GM12865 (cell line): Measurements from ENCODE around the gene ACSM2B.

Experiments
- DNase-seq: peaks from one replicate; pipeline ENCODE4 v3.0.0; 2010; ENCODE audit warnings: low read depth
- H3K4me3 ChIP-seq: 2 replicates; pipeline ENCODE4 v1.5.1; 2011; ENCODE audit warnings: mild to moderate bottlenecking, low read depth, low read length, control low read depth
- TF ChIP-seq, protein P1 (sequence below): IDR thresholded peaks from 2 replicates; pipeline ENCODE4 v1.5.1; 2011; ENCODE audit warnings: low read length, control low read depth, low read depth, inconsistent platforms; ENCODE audit not compliant: insufficient read depth; ENCODE audit errors: missing control alignments

Gene ACSM2B

DNA sequence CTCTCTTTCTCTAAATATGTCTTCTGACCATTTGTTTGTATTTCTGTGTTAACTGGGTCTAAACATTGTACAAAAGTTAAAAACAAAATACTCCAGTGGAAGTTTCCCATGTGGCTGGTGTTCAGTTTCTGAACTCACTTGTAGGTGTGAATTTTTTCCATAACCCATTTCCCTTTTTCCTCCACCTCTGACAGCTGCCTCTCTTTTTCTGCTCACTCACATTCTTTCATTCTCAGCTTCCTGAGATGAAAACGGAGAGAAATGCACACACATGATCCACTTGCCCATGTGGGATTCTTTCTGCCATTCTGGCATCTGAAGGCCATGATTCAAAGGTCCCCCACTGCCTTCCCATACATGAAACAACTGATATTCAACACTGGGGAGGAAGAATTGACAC is 41.1 kb upstream of the ACSM2B start:
- DNase-seq, result no peak
- TF ChIP-seq, protein P1, sequence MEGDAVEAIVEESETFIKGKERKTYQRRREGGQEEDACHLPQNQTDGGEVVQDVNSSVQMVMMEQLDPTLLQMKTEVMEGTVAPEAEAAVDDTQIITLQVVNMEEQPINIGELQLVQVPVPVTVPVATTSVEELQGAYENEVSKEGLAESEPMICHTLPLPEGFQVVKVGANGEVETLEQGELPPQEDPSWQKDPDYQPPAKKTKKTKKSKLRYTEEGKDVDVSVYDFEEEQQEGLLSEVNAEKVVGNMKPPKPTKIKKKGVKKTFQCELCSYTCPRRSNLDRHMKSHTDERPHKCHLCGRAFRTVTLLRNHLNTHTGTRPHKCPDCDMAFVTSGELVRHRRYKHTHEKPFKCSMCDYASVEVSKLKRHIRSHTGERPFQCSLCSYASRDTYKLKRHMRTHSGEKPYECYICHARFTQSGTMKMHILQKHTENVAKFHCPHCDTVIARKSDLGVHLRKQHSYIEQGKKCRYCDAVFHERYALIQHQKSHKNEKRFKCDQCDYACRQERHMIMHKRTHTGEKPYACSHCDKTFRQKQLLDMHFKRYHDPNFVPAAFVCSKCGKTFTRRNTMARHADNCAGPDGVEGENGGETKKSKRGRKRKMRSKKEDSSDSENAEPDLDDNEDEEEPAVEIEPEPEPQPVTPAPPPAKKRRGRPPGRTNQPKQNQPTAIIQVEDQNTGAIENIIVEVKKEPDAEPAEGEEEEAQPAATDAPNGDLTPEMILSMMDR, result no peak

GRCh38 chr16:20614186-20615141 is 38.3 kb upstream of the ACSM2B start:
- TF ChIP-seq, protein P1, result no peak
- no peak overlapping the region for H3K4me3 ChIP-seq
- no peak for DNase-seq

More for the DNA sequence above, 41.1 kb upstream of the ACSM2B start:
- no peak overlapping the region for H3K4me3 ChIP-seq

DNA sequence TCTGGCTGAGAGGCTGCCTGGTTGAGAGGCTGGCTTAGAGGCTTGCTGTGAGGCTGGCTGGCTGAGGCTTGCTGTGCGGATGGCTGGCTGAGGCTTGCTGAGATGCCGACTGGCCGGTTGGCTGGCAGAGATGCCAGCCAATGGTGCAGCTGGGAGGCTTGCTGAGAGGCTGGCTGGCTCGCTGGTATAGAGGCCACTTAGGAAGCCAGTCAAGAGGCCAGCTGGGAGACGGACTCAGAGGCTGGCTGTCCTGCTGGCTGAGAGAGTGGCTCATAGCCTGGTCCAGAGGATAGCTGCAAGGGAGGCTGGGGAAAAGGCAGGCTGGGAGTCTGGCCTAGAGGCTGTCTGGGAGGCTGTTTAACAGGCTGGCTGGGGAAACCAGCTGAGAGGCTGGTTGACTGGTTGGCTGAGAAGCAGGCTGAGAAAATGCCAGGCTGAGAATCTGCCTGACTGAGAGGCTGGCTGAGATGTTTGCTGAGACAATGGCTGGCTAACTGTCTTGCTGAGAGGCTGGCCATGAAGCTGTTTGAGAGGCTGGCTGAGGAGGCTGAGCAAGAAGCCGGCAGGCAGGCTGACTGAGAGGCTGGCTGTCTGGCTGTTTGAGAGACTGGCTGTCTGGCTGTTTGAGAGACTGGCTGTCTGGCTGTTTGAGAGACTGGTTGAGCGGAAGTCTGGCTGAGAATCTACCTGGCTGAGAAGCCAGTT is 37.5 kb upstream of the ACSM2B start:
- no peak for DNase-seq
- H3K4me3 ChIP-seq, result no peak overlapping the region
- TF ChIP-seq, protein P1, result no peak

DNA sequence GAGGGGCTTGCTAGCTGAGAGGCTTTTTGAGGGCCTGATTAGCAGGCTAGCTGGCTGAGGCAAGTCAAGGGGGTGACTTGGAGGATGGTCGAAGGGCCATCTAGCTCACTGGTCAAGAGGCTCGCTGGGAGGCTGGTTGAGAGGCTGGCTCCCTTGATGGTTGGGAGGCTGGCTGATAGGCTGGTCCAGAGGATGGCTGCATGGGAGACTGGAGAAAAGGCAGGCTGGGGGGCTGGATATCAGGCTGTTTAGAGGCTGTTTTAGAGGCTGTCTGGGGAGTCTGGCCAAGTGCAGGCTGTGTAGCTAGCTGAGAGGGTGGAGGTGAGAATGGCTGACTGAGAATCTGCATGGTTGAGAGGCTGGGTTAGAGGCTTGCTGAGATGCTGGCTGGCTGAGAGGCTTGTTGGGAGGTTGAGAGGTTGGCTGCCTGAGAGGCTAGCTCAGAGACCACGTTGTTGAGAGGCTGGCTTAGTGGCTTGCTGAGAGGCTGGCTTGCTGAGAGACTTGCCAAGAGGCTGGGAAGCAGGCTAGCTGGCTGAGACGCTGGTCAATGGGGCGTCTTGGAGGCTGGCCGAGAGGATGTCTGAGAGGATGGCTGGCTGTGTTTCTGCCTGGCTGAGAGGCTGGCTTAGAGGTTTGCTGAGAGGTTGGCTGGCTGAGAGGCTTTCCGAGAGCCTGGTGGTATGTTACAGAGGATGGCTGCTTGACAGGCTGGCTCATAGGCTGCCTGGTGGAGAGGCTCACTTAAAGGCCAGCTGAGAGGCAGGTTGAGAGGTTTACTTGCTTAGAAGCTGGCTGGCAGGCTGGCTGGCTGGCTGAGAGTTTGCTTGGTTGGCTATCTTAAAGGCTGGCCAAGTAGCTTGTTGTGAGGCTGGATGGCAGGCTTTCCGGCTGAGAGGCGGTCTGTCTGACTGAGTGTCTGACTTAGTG is 36.6 kb upstream of the ACSM2B start:
- H3K4me3 ChIP-seq, result no peak overlapping the region
- DNase-seq, result no peak
- TF ChIP-seq, protein P1, result no peak

DNA sequence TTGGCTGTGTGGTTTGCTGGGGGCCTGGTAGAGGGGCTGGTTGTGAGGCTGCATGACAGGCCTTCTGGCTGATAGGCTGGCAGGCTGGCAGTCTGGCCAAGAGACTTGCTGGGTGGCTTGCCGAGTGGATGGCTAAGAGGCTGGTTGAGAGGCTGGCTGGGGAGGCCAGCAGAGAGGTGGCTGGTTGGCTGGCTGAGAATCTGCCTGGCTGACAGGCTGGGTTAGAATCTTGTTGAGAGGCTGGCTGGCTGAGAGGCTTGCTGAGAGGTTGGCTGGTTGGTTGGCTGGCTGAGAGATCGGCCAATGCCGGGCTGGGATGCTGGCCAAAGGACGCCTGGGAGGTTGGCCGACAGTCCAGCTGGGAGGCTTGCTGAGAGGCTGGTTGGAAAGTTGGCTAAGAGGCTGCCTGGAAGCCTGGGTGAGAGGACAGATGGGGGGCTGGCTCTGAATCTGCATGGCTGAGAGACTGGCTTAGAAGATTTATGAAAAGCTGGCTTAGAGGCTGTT is 35.9 kb upstream of the ACSM2B start:
- no peak for DNase-seq
- TF ChIP-seq, protein P1, result no peak
- H3K4me3 ChIP-seq, result no peak overlapping the region

DNA sequence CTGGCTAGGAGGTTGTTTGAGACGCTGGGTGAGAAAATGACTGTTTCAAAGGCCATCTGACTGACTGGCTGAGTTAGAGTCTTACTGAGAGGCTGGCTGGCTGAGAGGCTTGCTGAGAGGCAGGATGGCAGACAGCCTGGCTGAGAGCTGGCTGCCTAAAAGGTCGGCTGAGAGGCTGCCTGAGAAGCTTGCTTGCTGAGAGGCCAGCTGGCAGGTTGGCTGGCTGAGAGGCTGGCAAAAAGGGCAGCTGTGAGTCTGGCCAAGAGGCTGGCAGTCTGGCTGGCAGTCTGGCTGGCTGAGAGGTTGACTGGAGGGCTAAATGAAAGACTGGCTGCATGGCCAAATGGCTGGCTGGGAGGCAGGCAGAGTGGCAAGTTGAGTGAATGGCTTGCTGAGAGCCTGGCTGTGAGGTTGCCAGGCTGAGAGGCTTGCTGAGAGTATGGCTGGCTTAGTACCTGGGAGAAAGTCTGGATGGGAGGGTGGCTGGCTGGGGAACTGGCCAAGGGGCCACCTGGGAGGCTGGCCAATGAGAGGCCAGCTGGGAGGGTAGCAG is 35.3 kb upstream of the ACSM2B start:
- no peak overlapping the region for H3K4me3 ChIP-seq
- no peak for DNase-seq

More for the DNA sequence above, 35.3 kb upstream of the ACSM2B start:
- TF ChIP-seq, protein P1, result no peak
